Activated CD4-positive, CD25-positive, alpha-beta regulatory T cell (primary cell): ENCODE data around the gene GGN.
"Not testable (repeated sequence)": the region's sequence is repeated elsewhere in the genome, so short reads cannot be mapped to it uniquely, and the experiment has no call there.

Experiments used
- DNase-seq, 4 experiments: peaks; one replicate each; lab custom pipeline; 2025; lab: John Stamatoyannopoulos, UW

GGN gene

GRCh38 chr19:38387550-38388348, at the start of gene GGN:
Gene GGN, minus strand, starts transcription at chr19:38388034. Its CDS starts 773 bp downstream, at chr19:38387261.
- DNase-seq: peak; percentile 51 to 66 (median 56)

GRCh38 chr19:38437295-38437694, 49.5 kb upstream of the GGN start:
- DNase-seq: no peak

- DNase-seq: no peak
Observed at GRCh38 chr19:38434549-38435051, 46.8 kb upstream of the GGN start.

- DNase-seq: peak; percentile 19 to 45 (median 24)
Observed at GRCh38 chr19:38433268-38433733, 45.5 kb upstream of the GGN start, which contains the start of gene RYR1. Gene RYR1, plus strand, starts transcription at chr19:38433691. Its CDS starts 139 bp downstream, at chr19:38433830.

GRCh38 chr19:38430931-38431330, 43.1 kb upstream of the GGN start:
- no peak for DNase-seq

- DNase-seq: no peak
Observed at GRCh38 chr19:38429811-38430156, 42.0 kb upstream of the GGN start.

GRCh38 chr19:38429055-38429810, 41.4 kb upstream of the GGN start:
- peak in 2 of 4 experiments; percentile 12 to 14 for DNase-seq

- peak in 2 of 4 experiments; percentile 21 to 25 for DNase-seq
Observed at GRCh38 chr19:38427035-38427677, 39.3 kb upstream of the GGN start.

- DNase-seq: peak in 2 of 4 experiments; percentile 17 to 21
Observed at GRCh38 chr19:38425810-38426466, 38.1 kb upstream of the GGN start, which contains the start of gene RASGRP4. Gene RASGRP4, minus strand, starts transcription at chr19:38426219. Its CDS starts 128 bp downstream, at chr19:38426091.

GRCh38 chr19:38425222-38425809, 37.5 kb upstream of the GGN start:
- no peak for DNase-seq

GRCh38 chr19:38424272-38424671, 36.4 kb upstream of the GGN start:
- no peak for DNase-seq

GRCh38 chr19:38422438-38422837, 34.6 kb upstream of the GGN start:
- DNase-seq: no peak

- DNase-seq: no peak
Observed at GRCh38 chr19:38421856-38422255, 34.0 kb upstream of the GGN start.

- no peak for DNase-seq
Observed at GRCh38 chr19:38420935-38421334, 33.1 kb upstream of the GGN start.

GRCh38 chr19:38417544-38418506, 30.0 kb upstream of the GGN start:
- peak; percentile 20 to 28 (median 23) for DNase-seq

GRCh38 chr19:38417146-38417543, 29.3 kb upstream of the GGN start:
- no peak for DNase-seq

GRCh38 chr19:38413416-38413815, 25.6 kb upstream of the GGN start:
- DNase-seq: no peak

- no peak for DNase-seq
Observed at GRCh38 chr19:38412961-38413360, 25.1 kb upstream of the GGN start.

GRCh38 chr19:38412491-38412890, 24.7 kb upstream of the GGN start:
- no peak for DNase-seq

- not testable (repeated sequence) for DNase-seq
Observed at GRCh38 chr19:38411898-38412297, 24.1 kb upstream of the GGN start.
